Activated CD4-positive, alpha-beta T cell treated with anti-CD3 and anti-CD28 coated beads, Interleukin-2, amount 10 ng/mL, durations not matched to agents 24 days and 14 days (primary cell): Measurements from ENCODE around the gene DMTF1. TPM values are rescaled to one million over a fixed set of nuclear protein-coding genes. Genes with fewer than 3 reads are reported as not detected.

Experiments
- DNase-seq: peaks from one replicate; pipeline ENCODE4 v3.0.0; 2022
- H3K27ac Mint-ChIP-seq: one replicate; pipeline ENCODE4 v1.8.0; 2022; ENCODE audit warnings: mild to moderate bottlenecking, mixed read lengths
- H3K27me3 Mint-ChIP-seq: one replicate; pipeline ENCODE4 v1.8.0; 2022; ENCODE audit warnings: mixed read lengths
- H3K36me3 Mint-ChIP-seq: one replicate; pipeline ENCODE4 v1.8.0; 2022; ENCODE audit warnings: low read depth, mild to moderate bottlenecking, mixed read lengths
- H3K4me1 Mint-ChIP-seq: one replicate; pipeline ENCODE4 v1.8.0; 2021; ENCODE audit warnings: mixed read lengths
- H3K4me3 Mint-ChIP-seq: one replicate; pipeline ENCODE4 v1.8.0; 2022; ENCODE audit warnings: mild to moderate bottlenecking, moderate library complexity, mixed read lengths
- H3K9me3 Mint-ChIP-seq: one replicate; pipeline ENCODE4 v1.8.0; 2021; ENCODE audit warnings: mixed read lengths
- intact Hi-C: fragments of 100-400 bp; cut with micrococcal nuclease; formaldehyde crosslinking; loops from one replicate; pipeline ENCODE4 v1.15.1; 2023
- total RNA-seq: library from RNA; stranded (reverse); gene quantifications from 2 replicates; pipeline ENCODE4 v1.2.3, GENCODE V29; 2022

DMTF1 gene
- total RNA-seq, 1 donor from 2014 or later = 102 TPM

- intact Hi-C loops = loop anchor here (10.0 kb wide), 1 partner anchor 412 kb away; the partner anchor contains the start of gene RUNDC3B
- Mint-ChIP-seq H3K4me3 (peak overlapping the region; percentile 74), H3K4me1 (peaks cover 64% of the 10 kb centered on the region), H3K27ac (peak overlapping the region; percentile 92), H3K9me3 (no peaks in the 10 kb centered on the region), H3K27me3 (no peaks in the 10 kb centered on the region), H3K36me3 (peaks cover 40% of the 10 kb centered on the region)
- DNase-seq = no peak
Measured at GRCh38 chr7:87213252-87213651, 61.0 kb downstream of the DMTF1 start.

DNA sequence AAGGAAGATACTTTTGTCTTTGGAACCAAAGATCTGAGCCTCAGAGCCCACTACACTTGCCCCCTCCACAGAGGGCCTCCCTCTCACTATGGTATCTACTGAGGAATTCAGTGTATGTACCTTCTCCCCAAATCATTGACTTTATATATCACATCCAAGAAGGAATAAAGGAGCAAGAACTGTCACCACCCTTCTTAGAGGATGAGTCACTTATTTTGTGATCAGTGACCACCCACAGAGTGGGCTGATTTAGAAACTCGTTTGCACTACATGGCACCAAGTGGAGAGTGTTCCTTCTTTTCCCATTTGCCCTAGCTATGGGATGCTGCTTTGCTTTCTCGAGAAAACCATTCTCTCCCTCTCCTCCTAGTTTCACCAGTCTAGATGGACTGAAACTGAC, 61.6 kb downstream of the DMTF1 start:
- DNase-seq = no peak
- intact Hi-C loops = loop anchor here (1.0 to 10.0 kb wide), 2 partner anchors 156 to 411 kb away; partner anchors contain the start of gene RUNDC3B
- no peaks in the 10 kb centered on the region for H3K9me3 Mint-ChIP-seq
- H3K27ac Mint-ChIP-seq = peak overlapping the region; percentile 85
- no peaks in the 10 kb centered on the region for H3K27me3 Mint-ChIP-seq
- H3K4me3 Mint-ChIP-seq = peak overlapping the region; percentile 72
- peaks cover 37% of the 10 kb centered on the region for H3K36me3 Mint-ChIP-seq
- H3K4me1 Mint-ChIP-seq = peaks cover 67% of the 10 kb centered on the region

DNA sequence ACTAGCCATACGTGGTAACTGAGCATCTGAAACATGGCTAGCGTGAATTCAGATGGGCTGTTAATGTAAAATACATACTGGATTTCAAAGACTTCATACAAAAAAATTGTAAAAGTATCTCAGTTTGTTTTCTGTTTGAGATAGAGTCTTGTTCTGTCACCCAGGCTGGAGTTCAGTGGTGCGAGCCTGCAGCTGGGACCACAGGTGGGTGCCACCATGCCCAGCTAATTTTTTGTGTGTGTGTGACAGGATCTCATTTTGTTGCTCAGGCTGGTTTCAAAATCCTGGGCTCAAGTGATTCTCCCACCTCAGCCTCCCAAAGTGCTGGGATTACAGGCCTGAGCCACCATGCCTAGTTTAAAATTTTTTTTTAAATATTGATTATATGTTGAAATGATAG, 62.8 kb downstream of the DMTF1 start:
- peaks cover 35% of the 10 kb centered on the region for H3K36me3 Mint-ChIP-seq
- H3K27me3 Mint-ChIP-seq = no peaks in the 10 kb centered on the region
- intact Hi-C loops = loop anchor here (5.0 to 10.0 kb wide), 4 partner anchors 33 to 1743 kb away; partner anchors contain the start of gene RUNDC3B
- H3K4me3 Mint-ChIP-seq = no peak overlapping the region
- no peak for DNase-seq
- no peaks in the 10 kb centered on the region for H3K9me3 Mint-ChIP-seq
- no peak overlapping the region for H3K27ac Mint-ChIP-seq
- H3K4me1 Mint-ChIP-seq = peaks cover 65% of the 10 kb centered on the region

GRCh38 chr7:87216701-87217508, 64.7 kb downstream of the DMTF1 start:
- Mint-ChIP-seq H3K4me1 (peaks cover 59% of the 10 kb centered on the region), H3K27ac (peak overlapping the region; percentile 99), H3K4me3 (peak overlapping the region; percentile 99), H3K27me3 (peaks cover 11% of the 10 kb centered on the region), H3K36me3 (peaks cover 28% of the 10 kb centered on the region), H3K9me3 (no peaks in the 10 kb centered on the region)
- peak; percentile 85 for DNase-seq
- intact Hi-C loops = loop anchor here (1.0 to 10.0 kb wide), 7 partner anchors 13 to 1745 kb away; partner anchors contain the start of gene RUNDC3B

DNA sequence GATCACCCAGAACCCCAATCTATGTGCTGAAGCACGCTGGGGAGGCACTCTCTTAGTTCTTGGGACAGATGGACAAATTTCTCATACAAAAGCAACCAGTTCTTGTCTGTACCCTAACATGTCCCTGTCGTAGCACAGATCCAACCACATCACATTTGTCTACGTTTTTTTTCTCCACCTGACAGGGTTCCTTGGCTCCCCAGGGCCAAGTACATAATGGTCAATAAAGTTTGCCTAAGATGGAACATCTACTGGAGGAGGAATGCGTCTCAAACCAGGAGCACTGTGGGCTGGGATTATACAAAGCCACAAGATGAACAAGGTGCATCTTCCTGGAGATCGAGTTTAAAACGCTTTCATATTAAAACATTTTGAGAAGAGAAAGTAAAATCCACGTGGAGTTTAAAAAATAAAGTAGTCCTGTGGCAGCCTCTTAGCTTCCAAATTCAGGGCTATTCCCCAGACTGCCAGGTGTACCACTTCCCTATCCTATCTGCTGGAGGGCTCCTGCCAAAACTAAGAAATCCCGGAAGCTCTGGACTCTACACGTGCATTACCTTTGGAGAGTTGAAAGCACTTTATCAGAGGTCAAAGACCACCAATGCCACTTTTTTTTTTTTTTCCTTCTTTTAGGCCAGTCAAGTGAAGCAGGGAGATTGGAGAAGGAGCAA, 65.9 kb downstream of the DMTF1 start:
- peaks cover 48% of the 10 kb centered on the region for H3K4me1 Mint-ChIP-seq
- H3K36me3 Mint-ChIP-seq = peaks cover 27% of the 10 kb centered on the region
- peak; percentile 67 for DNase-seq
- peak overlapping the region; percentile 99 for H3K27ac Mint-ChIP-seq
- peaks cover 11% of the 10 kb centered on the region for H3K27me3 Mint-ChIP-seq
- H3K9me3 Mint-ChIP-seq = no peaks in the 10 kb centered on the region
- intact Hi-C loops = loop anchor here (1.0 to 10.0 kb wide), 7 partner anchors 19 to 1746 kb away; partner anchors contain the start of genes DBF4, RUNDC3B and SLC25A40
- peak overlapping the region; percentile 99 for H3K4me3 Mint-ChIP-seq

- Mint-ChIP-seq H3K27me3 (peaks cover 11% of the 10 kb centered on the region), H3K4me1 (peaks cover 39% of the 10 kb centered on the region), H3K9me3 (no peaks in the 10 kb centered on the region), H3K27ac (peak overlapping the region; percentile 99), H3K36me3 (peaks cover 23% of the 10 kb centered on the region), H3K4me3 (peak overlapping the region; percentile 99)
- DNase-seq = peak; percentile 81
- intact Hi-C loops = loop anchor here (2.0 to 10.0 kb wide), 5 partner anchors 37 to 1747 kb away; partner anchors contain the start of genes DBF4, RUNDC3B and SLC25A40
Measured at GRCh38 chr7:87218796-87219544, 66.7 kb downstream of the DMTF1 start.

DNA sequence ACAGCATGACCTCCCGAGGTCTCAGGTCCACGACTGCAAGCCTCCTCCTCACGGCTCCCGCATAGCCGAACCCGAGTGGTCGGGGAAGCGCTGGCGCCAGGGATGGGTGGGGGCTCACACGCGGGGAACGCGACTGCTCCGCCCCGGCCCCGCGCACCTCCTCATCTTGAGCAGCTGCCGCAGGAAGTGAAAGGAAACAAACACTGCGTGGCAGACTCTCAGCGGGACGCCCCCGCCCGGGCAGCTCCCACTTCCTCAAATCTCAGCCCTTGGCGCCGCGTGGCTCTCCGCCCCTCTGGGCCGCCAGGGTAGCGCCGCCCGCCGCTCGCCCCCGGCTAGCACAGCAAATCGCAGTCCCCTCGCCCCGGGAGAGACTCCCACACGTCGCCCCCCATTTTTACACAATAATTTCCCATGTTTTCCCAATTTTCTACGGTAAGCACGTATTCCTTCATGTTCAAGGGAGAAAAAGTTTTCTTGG, 67.3 kb downstream of the DMTF1 start, which contains the start of gene TMEM243:
Gene TMEM243 (minus strand): TSS at position 188 of the 481 bp plus-strand sequence. CDS start 229 bp downstream, outside the sequence.
- peaks cover 33% of the 10 kb centered on the region for H3K4me1 Mint-ChIP-seq
- no peaks in the 10 kb centered on the region for H3K9me3 Mint-ChIP-seq
- H3K4me3 Mint-ChIP-seq = peak within 1 kb of the TSS; percentile 99
- peak within 1 kb of the TSS; percentile 99 for H3K27ac Mint-ChIP-seq
- peaks cover 11% of the 10 kb centered on the region for H3K27me3 Mint-ChIP-seq
- DNase-seq = peak; percentile 95
- H3K36me3 Mint-ChIP-seq = peaks cover 18% of the 10 kb centered on the region
- intact Hi-C loops = loop anchor here (1.0 to 10.0 kb wide), 8 partner anchors 17 to 1747 kb away; partner anchors contain the start of genes CROT, DBF4, DMTF1 and RUNDC3B

DNA sequence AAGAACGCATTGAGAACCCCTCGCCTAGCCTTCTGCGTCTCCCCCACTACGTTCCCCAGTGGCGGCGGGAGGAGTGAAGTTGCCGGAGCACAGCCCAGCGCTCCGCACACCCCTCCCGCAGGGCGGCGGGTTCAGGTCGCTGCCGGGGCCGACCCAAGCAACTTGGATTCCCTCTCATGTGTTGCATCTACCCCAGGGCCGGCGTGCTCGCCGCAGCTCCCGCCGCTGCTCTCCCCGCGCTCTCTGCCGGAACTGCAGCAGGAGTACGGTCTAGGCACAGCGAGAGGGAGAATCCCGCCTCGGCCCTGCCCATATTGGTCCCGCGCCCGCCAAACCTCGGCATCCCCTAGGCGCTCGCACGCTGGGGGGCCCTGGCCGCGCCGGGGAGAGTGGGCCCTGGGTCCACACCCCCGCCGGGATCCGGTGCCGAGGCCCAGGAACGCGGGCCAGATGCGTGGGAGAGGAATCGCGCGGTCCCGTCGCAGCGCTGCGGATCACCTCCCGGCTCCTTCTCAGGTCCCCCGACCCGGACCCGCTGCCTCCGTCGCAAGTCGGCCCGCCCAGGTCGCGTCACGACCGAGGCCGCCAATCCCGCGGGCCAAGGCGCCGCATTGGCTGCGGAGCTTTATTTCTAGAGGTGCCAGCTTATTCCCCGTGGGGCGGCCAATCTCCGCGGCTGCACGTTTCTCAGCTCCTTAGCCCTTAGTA, 67.9 kb downstream of the DMTF1 start:
- peaks cover 11% of the 10 kb centered on the region for H3K27me3 Mint-ChIP-seq
- peaks cover 32% of the 10 kb centered on the region for H3K4me1 Mint-ChIP-seq
- H3K36me3 Mint-ChIP-seq = peaks cover 16% of the 10 kb centered on the region
- H3K9me3 Mint-ChIP-seq = no peaks in the 10 kb centered on the region
- peak overlapping the region; percentile 99 for H3K4me3 Mint-ChIP-seq
- peak; percentile 95 for DNase-seq
- H3K27ac Mint-ChIP-seq = peak overlapping the region; percentile 99
- intact Hi-C loops = loop anchor here (1.0 to 2.0 kb wide), 3 partner anchors 17 to 125 kb away; partner anchors contain the start of genes CROT and DMTF1

DNA sequence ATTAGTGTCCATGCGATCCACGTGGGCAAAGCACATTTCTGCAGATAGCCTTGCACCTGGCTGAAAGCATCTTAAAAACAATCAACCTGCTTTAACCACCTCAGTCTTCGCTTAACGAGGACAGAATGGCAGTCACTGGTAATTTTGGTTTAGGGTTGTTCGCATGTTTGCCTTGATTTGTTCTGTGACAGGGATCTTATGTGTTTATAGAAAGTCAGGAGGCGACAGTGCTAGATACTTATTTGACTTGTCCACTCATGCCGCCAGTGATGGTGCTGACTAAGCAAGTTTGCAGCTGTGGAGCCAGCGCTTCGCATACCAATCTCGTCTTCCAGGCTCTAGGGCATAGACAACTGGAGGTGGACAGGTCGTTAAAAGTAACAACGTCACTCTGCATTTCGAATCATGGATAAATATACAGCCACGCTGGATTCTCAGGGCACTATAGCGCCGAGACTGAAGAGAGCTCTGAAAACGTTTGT, 68.5 kb downstream of the DMTF1 start:
- DNase-seq = no peak
- Mint-ChIP-seq H3K4me1 (peaks cover 30% of the 10 kb centered on the region), H3K4me3 (peak overlapping the region; percentile 99), H3K9me3 (no peaks in the 10 kb centered on the region), H3K27ac (peak overlapping the region; percentile 41), H3K36me3 (peaks cover 12% of the 10 kb centered on the region), H3K27me3 (peaks cover 11% of the 10 kb centered on the region)
- intact Hi-C loops = loop anchor here (1.0 to 2.0 kb wide), 3 partner anchors 16 to 125 kb away; partner anchors contain the start of genes CROT and DMTF1

- Mint-ChIP-seq H3K4me1 (peaks cover 19% of the 10 kb centered on the region), H3K9me3 (no peaks in the 10 kb centered on the region), H3K4me3 (no peak overlapping the region), H3K27me3 (peaks cover 11% of the 10 kb centered on the region), H3K36me3 (peaks cover 7% of the 10 kb centered on the region), H3K27ac (no peak overlapping the region)
- intact Hi-C loops = no loop called here
- peak; percentile 53 for DNase-seq
Measured at GRCh38 chr7:87223666-87224065, 71.4 kb downstream of the DMTF1 start.

GRCh38 chr7:87225696-87226095, 73.4 kb downstream of the DMTF1 start:
- no peaks in the 10 kb centered on the region for H3K9me3 Mint-ChIP-seq
- no peak overlapping the region for H3K27ac Mint-ChIP-seq
- peaks cover 9% of the 10 kb centered on the region for H3K27me3 Mint-ChIP-seq
- intact Hi-C loops = no loop called here
- H3K4me1 Mint-ChIP-seq = peaks cover 12% of the 10 kb centered on the region
- no peak overlapping the region for H3K4me3 Mint-ChIP-seq
- DNase-seq = no peak
- no peaks in the 10 kb centered on the region for H3K36me3 Mint-ChIP-seq

DNA sequence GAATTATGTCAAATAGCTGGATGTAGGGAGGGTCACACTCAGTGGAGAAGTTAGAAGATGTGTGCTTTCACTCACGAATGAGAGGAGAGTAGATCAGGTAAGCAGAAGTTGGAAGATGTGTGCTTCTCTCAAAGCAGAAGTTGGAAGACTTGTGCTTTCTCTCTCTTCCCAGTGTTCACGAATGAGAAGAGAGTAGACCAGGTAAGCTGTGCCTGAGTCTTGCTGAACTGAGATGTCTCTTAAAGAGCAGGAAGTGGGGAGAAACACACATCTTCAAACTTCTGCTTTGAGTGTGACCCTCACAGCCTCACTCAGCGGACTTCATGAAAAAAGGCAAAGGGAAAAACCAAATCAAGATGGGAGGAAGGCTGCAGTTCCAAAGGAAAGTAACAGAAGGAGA, 74.2 kb downstream of the DMTF1 start:
- intact Hi-C loops = no loop called here
- H3K4me3 Mint-ChIP-seq = no peak overlapping the region
- H3K4me1 Mint-ChIP-seq = peaks cover 8% of the 10 kb centered on the region
- no peaks in the 10 kb centered on the region for H3K36me3 Mint-ChIP-seq
- no peaks in the 10 kb centered on the region for H3K9me3 Mint-ChIP-seq
- DNase-seq = peak; percentile 51
- H3K27me3 Mint-ChIP-seq = peaks cover 1% of the 10 kb centered on the region
- H3K27ac Mint-ChIP-seq = no peak overlapping the region
